ENCODE results near the gene GFI1.
"Not testable (repeated sequence)": the region's sequence is repeated elsewhere in the genome, so short reads cannot be mapped to it uniquely, and the experiment has no call there.

The GFI1 gene

DNA sequence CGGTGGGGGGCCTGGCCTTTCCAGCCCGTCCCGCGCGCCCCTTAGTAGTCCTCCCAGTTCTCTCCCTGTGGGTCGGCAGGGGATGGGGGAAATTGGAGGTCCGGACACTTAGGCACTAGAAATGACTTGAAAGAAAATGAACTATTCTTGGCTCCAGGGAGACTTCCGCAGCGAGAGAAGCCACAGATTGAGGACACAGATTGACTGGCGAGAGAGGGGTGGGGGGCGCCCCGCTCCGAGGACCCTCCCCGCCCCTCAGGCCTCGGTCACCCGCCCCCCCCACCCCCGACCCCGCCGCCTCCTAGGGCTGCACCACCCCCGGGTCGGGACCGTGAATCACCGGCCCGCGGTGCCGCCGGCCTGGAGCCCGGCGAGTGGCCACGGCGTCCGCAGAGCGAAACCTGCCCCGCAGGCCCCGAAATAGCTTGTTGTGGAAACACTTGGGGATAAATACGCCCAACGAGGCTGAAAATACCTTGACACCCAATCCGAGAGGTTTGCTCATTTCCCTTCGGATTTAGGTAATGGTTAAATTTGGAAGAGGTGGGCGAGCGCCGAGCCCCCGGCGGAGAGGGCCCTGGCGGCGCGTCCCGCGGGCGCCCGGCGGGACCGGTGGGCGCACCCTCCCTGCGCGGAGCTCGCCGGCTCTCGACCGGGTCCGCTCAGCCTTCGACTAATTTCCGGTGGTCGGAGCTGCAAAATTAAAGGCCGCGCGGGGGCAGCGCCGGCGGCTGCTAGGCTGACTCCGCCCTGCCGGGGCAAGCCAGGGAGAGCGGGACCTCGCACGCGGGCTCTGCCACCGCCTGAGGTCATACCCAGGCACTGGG is at the start of gene GFI1:
Gene GFI1, minus strand, starts transcription at position 675 of the 827 bp plus-strand sequence. CDS start 3,438 bp downstream, outside the sequence.
- peak; percentile 62 to 80 (median 73) for DNase-seq (ENCODE audit: low read depth in 3 of 3)

DNA sequence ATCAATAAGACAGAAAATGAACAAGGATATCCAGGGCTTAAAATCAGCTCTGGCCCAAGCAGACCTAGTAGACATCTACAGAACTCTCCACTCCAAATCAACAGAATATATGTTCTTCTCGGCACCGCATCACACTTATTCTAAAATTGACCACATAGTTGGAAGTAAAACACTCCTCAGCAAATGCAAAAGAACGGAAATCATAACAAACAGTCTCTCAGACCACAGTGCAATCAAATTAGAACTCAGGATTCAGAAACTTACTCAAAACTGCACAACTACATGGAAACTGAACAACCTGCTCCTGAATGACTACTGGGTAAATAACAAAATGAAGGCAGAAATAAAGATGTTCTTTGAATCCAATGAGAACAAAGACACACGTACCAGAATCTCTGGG is 45.6 kb upstream of the GFI1 start:
- not testable (repeated sequence) for DNase-seq (ENCODE audit: low read depth in 3 of 3)

DNA sequence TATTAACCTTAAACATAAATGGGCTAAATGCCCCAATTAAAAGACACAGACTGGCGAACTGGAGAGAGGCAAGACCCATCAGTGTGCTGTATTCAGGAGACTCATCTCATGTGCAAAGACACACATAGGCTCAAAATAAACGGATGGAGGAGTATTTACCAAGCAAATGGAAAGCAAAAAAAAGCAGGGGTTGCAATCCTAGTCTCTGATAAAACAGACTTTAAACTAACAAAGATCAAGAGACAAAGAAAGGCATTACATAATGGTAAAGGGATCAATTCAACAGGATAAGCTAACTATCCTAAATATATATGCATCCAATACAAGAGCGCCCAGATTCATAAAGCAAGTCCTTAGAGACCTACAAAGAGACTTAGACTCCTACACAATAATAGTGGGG is 45.2 kb upstream of the GFI1 start:
- not testable (repeated sequence) for DNase-seq (ENCODE audit: low read depth in 3 of 3)

DNA sequence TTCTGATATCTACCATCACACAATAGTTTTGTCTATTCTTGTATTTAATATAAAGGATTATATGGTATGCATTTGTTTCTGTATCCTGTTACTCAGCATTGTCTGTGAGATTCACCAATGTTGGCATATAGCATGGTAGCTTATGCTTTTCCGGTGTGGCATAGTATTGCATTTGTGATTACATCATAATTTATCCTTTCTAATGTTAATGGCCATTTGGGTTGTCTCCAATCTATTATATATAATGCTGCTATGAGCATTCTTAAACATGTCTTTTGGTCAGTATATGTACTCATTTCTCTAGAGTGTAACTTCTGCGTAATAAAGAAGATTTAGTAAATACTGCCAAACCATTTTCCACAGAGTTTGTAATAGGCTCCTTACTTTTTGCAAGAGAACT is 40.9 kb upstream of the GFI1 start:
- no peak for DNase-seq (ENCODE audit: low read depth in 3 of 3)

DNA sequence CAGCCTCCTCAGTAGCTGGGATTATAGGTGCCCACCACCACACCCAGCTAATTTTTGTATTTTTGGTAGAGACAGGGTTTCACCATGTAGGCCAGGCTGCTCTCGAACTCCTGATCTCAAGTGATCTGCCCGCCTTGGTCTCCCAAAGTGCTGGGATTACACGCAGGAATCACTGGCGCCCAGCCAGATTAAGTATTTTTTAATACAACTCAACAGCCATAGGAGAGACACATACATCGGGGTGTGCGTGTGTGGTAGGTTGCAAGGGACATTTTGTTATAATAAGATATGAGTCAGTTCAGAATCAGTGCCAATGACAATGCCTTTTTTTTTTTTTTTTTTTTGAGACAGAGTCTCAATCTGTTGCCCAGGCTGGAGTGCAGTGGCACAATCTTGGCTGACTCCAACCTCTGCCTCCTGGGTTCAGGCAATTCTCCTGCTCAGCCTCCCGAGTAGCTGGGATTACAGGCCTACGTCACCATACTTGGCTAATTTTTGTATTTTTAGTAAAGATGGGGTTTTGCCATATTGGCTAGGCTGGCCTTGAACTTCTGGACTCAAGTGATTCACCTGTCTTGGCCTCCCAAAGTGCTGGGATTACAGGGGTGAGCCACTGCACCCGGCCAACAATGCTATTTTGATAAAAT is 38.3 kb upstream of the GFI1 start:
- DNase-seq (ENCODE audit: low read depth in 3 of 3): not testable (repeated sequence)

DNA sequence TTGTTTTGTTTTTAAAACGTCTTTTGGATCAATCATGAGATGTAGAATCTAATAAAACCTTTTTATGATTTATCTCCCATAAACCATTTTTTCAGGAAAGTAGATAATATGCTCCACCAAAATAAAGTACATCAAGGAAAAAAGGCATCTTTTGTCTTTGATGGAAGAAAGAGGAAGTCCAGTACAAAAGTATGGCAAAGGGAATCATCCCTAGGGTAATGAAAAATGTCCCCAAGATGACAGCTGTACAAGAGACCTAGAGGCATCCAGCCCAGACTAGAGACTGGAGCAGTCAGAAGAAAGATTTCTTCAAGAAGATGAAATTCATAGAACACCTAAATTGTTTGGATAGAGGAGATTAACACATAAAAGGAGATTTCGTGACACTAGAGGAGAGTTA is 32.3 kb upstream of the GFI1 start:
- no peak for DNase-seq (ENCODE audit: low read depth in 3 of 3)

DNA sequence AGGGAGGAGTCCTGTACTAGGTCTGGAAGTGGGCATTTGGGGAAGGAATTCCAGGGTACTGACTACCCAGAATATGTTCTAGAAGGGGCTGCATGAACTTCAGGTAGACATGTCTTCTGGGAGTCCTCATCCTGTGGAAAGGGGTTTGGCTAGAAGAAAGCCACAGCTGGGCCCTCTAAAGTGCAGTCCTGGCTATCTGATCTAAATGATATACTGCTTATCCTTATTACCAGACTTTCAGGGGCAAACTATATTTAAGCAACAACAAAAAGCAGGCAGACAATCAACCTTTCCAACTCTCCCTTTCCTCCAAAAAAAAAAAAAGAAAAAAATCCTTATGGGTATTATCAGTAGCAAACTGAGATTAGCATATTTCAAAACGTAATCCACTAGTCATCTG is 29.8 kb upstream of the GFI1 start:
- DNase-seq (ENCODE audit: low read depth in 3 of 3): no peak

DNA sequence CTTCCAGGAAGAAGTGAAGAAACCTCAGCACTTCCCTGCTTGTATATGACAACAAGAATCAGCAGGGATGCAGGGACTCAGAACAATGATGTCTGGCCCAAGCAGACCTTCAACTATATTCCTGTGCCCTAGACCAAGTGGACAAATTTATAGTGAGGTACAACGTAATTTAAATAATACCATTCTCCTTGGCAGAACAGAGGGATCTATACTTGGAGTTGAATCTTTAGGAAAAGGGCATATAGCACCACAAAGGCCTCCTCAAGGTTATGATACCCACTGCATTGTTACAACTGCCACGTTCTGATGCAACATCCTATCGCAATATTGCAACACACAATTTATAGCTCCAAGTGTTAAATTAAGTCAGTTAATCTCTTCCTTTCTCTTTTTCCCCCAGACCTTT is 29.1 kb upstream of the GFI1 start:
- DNase-seq (ENCODE audit: low read depth in 3 of 3): no peak

DNA sequence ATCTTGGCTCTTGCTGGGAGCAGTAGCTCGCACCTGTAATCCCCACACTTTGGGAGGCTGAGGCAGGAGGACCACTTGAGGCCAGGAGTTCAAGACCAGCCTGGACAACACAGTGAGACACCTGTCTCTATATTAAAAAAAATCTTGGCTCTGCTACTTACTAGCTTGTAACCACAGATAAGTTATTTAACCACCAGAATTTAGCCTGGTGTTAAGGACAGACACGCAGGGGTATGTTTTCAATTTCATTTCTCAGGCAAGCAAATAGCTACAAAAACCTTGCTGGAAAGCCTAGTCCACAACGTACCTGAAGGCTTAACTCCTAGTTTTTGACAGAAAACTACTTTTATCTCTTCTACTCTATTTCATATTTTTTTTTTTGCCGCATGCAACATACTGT is 24.8 kb upstream of the GFI1 start:
- DNase-seq (ENCODE audit: low read depth in 3 of 3): no peak

DNA sequence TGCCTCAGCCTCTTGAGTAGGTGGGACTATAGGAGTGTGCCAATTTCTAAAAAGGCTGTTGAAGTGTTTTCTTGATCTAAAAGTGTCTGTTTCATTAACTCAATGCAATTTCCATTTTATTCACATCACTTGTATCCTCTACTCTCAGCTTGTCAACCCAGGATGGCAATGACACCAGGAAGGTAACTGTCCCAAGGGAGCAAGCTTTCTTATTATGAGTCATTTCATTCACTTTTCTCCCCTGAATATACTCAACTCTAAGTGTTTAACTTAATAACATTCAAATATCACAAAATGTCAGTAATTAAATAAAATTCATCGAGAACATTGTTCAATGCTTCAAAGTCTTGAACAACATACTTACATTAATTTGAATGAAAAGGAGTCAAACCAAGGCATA is 22.9 kb upstream of the GFI1 start:
- no peak for DNase-seq (ENCODE audit: low read depth in 3 of 3)

DNA sequence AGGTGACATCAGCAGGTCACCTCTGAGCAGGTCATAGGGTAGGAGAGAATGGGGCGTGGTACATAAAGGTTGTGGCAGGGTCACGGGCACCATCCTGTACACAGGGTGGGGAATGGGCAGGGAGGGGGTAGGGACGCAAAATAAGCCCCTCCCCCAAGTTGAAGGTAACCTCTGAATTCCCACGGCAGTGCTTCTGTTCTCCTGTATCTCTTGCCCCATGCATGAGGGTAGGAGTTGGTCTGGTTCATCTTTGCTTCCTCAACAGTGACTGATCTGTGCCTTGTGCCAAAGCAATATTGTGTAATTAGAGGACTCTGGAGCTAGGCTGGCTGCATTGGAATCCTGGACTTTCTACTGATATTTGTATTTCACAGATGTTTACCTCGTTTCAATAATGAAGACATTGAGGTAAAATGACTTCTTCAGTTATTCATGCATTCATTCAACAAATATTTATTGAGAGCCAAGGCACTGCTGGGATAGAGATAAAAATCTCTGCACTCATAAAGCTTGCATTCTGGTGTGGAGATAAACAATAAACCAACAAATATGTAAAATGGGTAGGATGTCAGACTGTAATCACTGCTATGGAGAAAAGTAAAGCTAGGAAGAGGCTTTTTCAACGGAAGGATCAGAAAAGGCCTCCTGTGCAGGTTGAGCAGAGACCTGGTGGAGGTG is 18.4 kb upstream of the GFI1 start:
- DNase-seq (ENCODE audit: low read depth in 3 of 3): no peak

DNA sequence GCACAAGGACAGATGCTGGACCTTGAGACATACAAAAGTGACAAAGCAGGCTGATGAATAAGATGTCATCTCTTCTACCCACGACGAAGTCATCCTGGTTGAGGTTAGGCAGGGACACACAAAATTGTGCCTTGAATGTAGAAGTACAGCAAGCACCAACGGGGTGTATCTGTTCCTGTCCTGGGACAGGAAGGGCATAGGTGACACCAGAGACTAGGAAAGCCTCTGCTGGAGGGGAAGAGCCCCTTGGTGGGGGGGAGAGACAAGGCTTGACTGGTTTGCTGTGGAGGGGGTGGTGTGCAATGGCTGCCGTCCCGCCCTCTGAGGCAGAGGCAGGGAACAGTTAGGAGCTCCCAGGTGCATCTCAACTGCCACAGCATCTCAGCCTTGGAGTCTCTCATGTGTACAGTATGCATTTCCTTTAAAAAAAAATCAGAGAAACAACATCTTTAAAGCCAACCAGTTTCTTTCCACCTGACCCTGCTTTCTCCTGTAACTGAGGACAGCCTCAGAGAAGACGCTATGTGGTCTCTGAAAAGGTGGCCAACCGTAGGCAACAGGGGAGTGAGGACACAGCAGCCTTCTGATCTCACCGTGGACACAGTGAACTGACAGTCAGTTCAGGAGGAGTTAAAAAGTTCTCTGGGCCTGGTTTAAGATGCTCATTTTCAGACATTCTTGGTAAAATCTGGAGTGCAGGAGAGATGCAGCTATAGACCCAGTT is 17.7 kb upstream of the GFI1 start:
- no peak for DNase-seq (ENCODE audit: low read depth in 3 of 3)

DNA sequence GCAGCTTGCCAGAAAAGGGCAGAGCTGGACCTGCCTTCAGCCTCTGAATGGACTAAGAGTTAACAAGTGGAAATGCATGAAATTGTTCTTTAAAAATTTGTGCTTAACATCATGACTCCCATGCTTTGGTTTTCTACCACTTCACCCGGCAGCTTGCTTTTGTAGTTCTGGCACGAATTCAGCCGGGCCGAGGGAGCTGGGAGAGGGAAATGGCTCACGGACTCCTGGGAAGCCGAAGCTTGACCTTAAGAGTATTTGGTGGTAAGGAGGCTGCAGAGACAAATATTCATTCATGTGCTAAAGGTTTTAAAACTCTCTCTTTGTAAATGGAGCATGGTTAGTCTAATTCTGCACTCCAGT is 17.2 kb upstream of the GFI1 start:
- DNase-seq (ENCODE audit: low read depth in 3 of 3): no peak

DNA sequence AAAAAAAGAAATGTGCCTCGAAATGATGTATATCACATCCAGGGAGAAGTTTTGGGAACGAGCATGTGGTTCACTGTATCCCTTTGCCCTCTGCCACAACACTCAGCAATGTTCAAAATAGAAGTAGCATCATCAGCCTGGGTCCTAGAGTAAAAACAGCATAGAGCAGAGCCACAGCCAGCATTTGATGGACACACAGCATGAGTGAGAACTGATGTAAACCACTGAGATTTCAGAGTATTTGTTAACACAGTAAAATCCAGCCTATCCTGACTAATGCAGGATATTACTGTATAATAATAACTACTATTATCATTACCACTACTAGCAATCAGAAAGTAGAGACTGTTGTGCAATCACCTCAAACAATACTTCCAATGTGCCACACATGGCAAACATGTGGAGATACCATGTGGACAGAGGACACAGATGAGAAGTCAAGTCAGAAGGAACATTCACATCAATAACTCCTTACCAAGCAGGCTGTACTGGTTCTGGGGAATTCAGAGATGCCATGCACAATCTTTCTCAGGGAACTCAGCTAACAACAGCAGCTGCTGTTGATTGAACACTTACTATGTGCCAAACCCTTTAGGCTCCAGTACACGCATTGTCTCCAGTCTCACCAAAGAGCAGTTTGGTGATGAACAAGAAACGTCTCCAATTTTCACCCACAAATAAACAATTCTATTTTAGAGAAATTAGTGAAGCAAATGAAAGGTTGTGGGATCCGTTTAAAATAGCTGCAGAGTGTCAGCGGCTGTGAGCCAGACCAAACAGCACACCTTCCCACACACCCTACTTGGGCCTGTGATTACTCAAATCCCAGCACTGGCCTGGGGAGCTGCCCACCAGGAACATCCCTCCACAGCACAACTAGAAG is 16.6 kb upstream of the GFI1 start:
- no peak for DNase-seq (ENCODE audit: low read depth in 3 of 3)

DNA sequence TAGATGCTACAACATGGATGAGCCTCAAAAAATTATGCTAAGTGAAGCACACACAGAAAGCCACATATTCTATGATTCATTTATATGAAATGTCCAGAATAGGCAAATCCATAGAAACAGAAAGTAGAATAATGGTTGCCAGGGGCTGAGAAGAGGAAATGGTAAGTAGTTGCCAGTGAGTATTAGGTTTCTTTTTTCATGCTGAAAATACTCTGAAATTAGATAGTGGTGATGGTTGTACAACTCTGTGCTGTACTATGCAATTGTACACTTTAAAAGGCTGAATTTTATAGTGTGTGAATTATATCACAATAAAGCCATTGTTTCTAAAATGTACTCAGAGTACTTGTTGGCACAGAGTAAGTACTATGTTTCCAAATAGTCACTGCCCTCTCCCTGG is 15.5 kb upstream of the GFI1 start:
- DNase-seq (ENCODE audit: low read depth in 3 of 3): no peak

DNA sequence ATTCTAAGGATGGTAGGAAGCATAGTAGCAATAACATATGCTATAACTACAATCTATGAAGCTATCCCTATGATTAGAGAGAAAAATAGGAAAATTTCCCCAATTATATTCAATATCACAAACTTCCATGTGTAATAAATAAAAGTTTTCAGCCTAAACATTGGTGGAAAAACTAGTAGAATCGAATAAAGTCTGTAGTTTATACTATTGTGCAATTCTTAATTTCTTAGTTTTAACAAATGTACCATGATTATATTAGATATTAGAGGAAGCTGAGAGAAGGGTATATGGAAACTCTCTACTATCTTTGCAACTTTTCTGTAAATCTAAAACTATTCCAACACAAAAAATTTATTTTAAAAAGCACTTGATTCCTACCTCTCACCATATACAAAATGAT is 13.8 kb upstream of the GFI1 start:
- DNase-seq (ENCODE audit: low read depth in 3 of 3): no peak

DNA sequence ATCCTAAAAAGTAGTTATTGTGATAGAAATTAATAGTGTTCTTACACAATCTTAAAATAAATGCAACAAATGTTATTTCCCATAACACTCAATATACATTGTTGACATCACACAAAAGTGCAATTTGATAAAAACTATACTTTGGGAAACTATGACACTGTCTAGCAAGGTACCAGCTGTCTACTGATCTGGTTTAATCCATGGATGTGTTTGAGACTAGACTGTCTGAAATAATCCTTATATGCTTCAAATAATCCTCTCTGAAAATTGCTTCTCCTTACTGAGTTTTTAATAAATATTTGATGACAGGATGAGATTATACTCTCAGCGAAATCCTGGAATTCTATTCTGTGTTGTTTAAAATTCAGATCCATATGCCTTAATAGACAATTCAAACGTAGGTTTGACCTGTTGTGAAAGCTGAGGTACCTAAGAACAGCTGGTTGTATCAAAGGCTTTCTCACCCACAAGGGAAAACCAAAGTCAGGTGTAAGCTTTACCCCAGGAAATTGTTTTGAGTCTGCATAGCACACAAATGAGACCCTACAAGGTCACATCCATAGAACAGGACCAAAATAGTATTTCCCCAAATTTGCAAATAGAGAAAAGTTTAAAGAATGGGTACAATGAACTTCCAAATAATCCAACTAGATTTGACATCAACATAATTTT is 8.8 kb upstream of the GFI1 start:
- DNase-seq (ENCODE audit: low read depth in 3 of 3): no peak

DNA sequence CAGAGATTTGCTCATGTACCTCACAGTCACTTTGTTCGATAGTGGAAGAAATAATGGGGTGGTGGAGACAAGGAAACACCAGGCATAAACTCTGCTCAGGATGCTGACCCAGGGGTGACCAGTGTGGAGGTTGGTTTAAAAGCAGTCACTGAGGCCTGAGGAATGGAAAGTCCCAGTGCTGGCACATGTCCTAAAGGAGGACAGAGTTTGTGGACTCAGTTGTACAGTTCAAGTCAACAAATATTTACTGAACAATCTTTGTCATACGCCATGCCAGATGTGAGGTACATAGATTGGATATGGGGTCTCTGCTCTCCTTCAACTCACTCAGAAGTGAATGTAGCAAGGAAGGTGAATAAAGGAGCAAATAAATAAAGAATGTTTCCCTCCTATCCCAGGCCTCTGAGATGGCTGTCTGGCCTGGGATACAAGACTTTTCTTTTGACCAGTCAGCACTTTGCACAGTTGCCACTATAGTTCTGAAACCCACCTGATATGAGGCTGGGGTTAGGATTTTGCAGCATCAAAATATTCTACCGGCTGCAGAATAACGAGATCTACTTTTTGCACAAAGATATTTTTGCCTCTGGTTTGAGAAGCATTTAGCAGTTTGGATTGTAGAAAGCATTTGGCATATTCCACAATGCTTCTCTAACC is 7.9 kb upstream of the GFI1 start:
- no peak for DNase-seq (ENCODE audit: low read depth in 3 of 3)

DNA sequence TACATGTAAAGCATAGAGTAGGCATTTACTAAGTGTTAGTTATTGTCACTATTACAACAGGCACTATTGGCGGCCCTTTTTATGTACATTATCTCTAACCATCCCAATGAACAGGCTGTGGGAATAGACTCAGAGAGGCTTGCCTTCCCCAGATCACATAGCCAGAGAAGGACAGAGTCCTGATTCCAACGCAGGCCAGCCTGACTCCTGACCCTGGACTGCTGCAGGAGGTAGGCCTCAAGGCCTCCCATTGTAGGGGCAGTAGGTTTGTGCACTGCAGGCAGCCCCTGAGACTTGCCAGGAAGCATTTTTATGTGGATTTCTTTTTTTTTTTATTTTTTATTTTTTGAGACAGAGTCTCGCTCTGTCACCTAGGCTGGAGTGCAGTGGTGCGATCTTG is 6.4 kb upstream of the GFI1 start:
- DNase-seq (ENCODE audit: low read depth in 3 of 3): no peak

DNA sequence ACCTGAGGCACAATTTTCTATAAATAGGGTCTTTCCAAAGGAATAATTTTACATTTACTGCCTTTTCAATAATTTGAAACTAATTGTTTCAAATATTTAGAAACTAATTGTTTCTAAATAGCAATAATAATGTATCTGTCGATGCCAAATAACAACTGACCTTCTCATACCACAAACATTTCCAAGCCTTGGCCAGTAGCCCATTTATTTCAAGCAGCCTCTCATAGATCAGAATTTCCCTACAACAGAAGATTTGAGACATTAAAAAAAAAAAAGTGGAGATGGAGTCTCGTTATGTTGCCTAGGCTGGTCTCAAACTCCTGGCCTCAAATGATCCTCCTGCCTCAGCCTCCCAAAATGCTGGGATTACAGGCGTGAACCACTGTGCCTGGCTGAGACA is 2.1 kb upstream of the GFI1 start:
- no peak for DNase-seq (ENCODE audit: low read depth in 3 of 3)
